Esophagus muscularis mucosa (tissue), 3 donors: Measurements from ENCODE around the gene TMEM271.

Source experiments
- CTCF ChIP-seq, 3 experiments: fragments of 200-600 bp in 2 of 3; fragments of 450-650 bp in 1 of 3; sonication (generic) in 2 of 3; IDR thresholded peaks; one replicate each; pipeline ENCODE4 v1.5.1; 2017 to 2019; ENCODE audit warnings: antibody characterized with exemption in 3 of 3, mild to moderate bottlenecking in 2 of 3, moderate library complexity in 1 of 3
- POLR2A ChIP-seq: fragments of 450-650 bp; IDR thresholded peaks from one replicate; pipeline ENCODE4 v1.6.1; 2017; ENCODE audit warnings: antibody characterized with exemption, moderate library complexity, mild to moderate bottlenecking, low read depth
- POLR2AphosphoS5 ChIP-seq, 2 donors: sonication (generic); formaldehyde crosslinking; IDR thresholded peaks; one replicate each; pipeline ENCODE4 v1.6.1; 2017; ENCODE audit warnings: antibody characterized with exemption in 2 of 2

- TF ChIP-seq POLR2AphosphoS5 (IDR thresholded peaks at IDR 0.05) (no peak), POLR2A (no peak), CTCF (IDR thresholded peaks at IDR 0.05) (no peak)
Measured at GRCh38 chr4:535924-536281, 40.2 kb downstream of the TMEM271 start.
